ENCODE data around the gene ETFDH.

- TF ChIP-seq EZH2phosphoT487 (IDR thresholded peaks at IDR 0.05; ENCODE audit: borderline replicate concordance) (no peak), CTCF (conservative IDR thresholded peaks at IDR 0.05; ENCODE audit: low read length) (no peak)
Measured at GRCh38 chr4:158630893-158631292, 41.2 kb upstream of the ETFDH start.

All from Loucy (cell line).